ENCODE results near the gene BTBD16. TPM values are rescaled to one million over a fixed set of nuclear protein-coding genes. Genes with fewer than 3 reads are reported as not detected.

Gene BTBD16
- total and polyA plus RNA-seq, 10 of the 15 experiments (the other 5 are each of a cell fraction or from before 2014, with no cell fraction given), result 0.11 TPM; not detected in 9

DNA sequence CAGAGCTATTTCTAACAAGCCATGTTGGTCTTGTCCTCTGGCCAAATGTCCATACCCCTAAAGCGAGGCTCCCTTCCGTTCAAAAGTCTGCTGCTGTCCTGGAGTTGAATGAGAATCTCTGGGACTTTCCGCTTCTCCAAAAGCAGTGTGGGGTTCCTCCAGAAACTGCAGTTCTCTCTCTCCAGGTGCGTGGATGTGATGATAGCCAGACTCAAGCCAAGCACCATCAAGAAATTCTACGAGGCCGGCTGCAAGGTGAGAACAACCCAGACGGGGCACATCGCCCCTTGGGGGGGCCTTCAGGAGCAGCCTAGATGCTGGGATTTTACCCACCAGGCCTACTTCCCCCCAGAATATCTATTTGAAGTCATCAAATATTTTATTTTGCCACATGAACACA is 26.5 kb downstream of the BTBD16 start:
- intact Hi-C loops (cut with micrococcal nuclease; ENCODE audit: unreplicated experiment) (loop anchor here (5.0 kb wide), 1 partner anchor 405 kb away; no protein-coding TSS in a partner anchor), in situ Hi-C loops (cut with MboI) (loop anchor here (5.0 kb wide), 2 partner anchors 135 to 270 kb away; no protein-coding TSS in a partner anchor)
- TF ChIP-seq MEF2B (IDR thresholded peaks at IDR 0.05; ENCODE audit: partially characterized antibody, poor library complexity, severe bottlenecking), result no peak
- no peak for TF ChIP-seq STAT1 (conservative IDR thresholded peaks at IDR 0.05)
- Histone ChIP-seq H3K9ac (ENCODE audit: control insufficient read depth, insufficient read depth, low read length) (no peak overlapping the region), H3K4me1 (ENCODE audit: control insufficient read depth, insufficient read depth, low read length) (peaks cover 5% of the 10 kb centered on the region), H3K36me3 (ENCODE audit: control insufficient read depth in 2 of 2, insufficient read depth in 2 of 2, low read length in 1 of 2) (no peaks in the 10 kb centered on the region), H4K20me1 (ENCODE audit: control insufficient read depth, insufficient read depth) (no peaks in the 10 kb centered on the region), H2AFZ (ENCODE audit: control insufficient read depth, low read depth, low read length) (no peak overlapping the region), H3K4me3 (no peak overlapping the region), H3K27ac (ENCODE audit: control insufficient read depth, insufficient read depth) (no peak overlapping the region), H3K79me2 (ENCODE audit: control insufficient read depth, insufficient read depth, low read length) (no peaks in the 10 kb centered on the region), H3K9me3 (replicated peaks; ENCODE audit: control insufficient read depth, insufficient read depth, low read length) (no peaks in the 10 kb centered on the region; the same call in 2 of the 3 replicates), H3K4me2 (ENCODE audit: control insufficient read depth, insufficient read depth) (no peak overlapping the region), H3K27me3 (replicated peaks in 1 of 2; ENCODE audit: control insufficient read depth in 2 of 2, insufficient read depth in 2 of 2, low read length in 1 of 2) (no peaks in the 10 kb centered on the region; a peak in 1 of 4 replicates)
- ChIA-PET SMC1A (ENCODE audit: uncharacterized antibody, unreplicated experiment) (interaction anchor here (1.6 to 2.3 kb wide), 3 partner anchors 33 to 137 kb away, joined by 4 to 57 read pairs (median 8); no protein-coding TSS in a partner anchor), POLR2A (no interaction called here), RAD21 (ENCODE audit: unreplicated experiment) (interaction anchor here (1.1 to 3.6 kb wide), 2 partner anchors 137 to 142 kb away, joined by 4 to 46 read pairs; no protein-coding TSS in a partner anchor), CTCF (interaction anchor here (0.7 to 4.3 kb wide), 3 partner anchors 136 to 268 kb away, joined by 3 to 117 read pairs (median 18); no protein-coding TSS in a partner anchor)
- FAIRE-seq, result no peak
- WGBS (ENCODE audit: insufficient coverage, insufficient replicate concordance, low lambda C conversion rate, missing lambda C conversion rate), result 22% methylated on average over 8 of the region's 8 CpGs
- no TSS peak for BruUV-seq (replicated peaks)
- no peak for DNase-seq (ENCODE audit: low read depth, low spot score)
- no peak for ATAC-seq

DNA sequence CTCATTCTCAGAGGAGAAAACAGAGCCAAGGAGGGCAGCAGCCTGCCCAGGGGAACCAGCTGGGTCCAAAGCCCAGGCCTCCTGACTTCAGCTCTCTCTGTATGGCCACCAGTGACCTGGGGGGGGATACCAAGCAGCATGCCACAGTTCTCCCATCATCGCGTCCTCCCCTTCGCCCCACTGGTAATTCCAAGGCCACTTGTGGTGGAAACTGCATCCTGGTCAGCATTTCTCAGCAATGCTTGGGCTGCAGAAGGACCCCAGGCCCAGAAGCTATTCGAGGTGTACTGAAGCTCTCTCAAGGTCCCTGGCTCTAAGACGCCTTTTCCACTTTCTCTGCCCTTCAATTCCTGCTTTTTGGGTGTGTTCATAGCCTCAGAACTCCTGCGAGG is 27.1 kb downstream of the BTBD16 start:
- WGBS (ENCODE audit: insufficient coverage, insufficient replicate concordance, low lambda C conversion rate, missing lambda C conversion rate), result 61% methylated on average over 6 of the region's 6 CpGs
- no peak for TF ChIP-seq TCF12 (IDR thresholded peaks at IDR 0.05; ENCODE audit: low read depth, low read length)
- H3K4me2 ChIP-seq (ENCODE audit: control insufficient read depth, insufficient read depth), result no peak overlapping the region
- no peaks in the 10 kb centered on the region for H4K20me1 ChIP-seq (ENCODE audit: control insufficient read depth, insufficient read depth)
- no peaks in the 10 kb centered on the region; the same call in 2 of the 3 replicates for H3K9me3 ChIP-seq (replicated peaks; ENCODE audit: control insufficient read depth, insufficient read depth, low read length)
- peaks cover 5% of the 10 kb centered on the region for H3K4me1 ChIP-seq (ENCODE audit: control insufficient read depth, insufficient read depth, low read length)
- CTCF ChIA-PET, result interaction anchor here (0.9 to 4.3 kb wide), 17 partner anchors 9 to 267 kb away, joined by 3 to 117 read pairs (median 7); no protein-coding TSS in a partner anchor
- BruUV-seq (replicated peaks), result no TSS peak
- in situ Hi-C loops (cut with MboI), result loop anchor here (5.0 kb wide), 2 partner anchors 134 to 269 kb away; no protein-coding TSS in a partner anchor
- POLR2A ChIA-PET, result no interaction called here
- H2AFZ ChIP-seq (ENCODE audit: control insufficient read depth, low read depth, low read length), result no peak overlapping the region
- ATAC-seq (no peak), FAIRE-seq (no peak), DNase-seq (ENCODE audit: low read depth, low spot score) (no peak)
- H3K27me3 ChIP-seq (replicated peaks in 1 of 2; ENCODE audit: control insufficient read depth in 2 of 2, insufficient read depth in 2 of 2, low read length in 1 of 2), result no peaks in the 10 kb centered on the region; a peak in 1 of 4 replicates
- no peak overlapping the region for H3K27ac ChIP-seq (ENCODE audit: control insufficient read depth, insufficient read depth)
- intact Hi-C loops (cut with micrococcal nuclease; ENCODE audit: unreplicated experiment), result loop anchor here (1.0 to 5.0 kb wide), 3 partner anchors 137 to 404 kb away; no protein-coding TSS in a partner anchor
- RAD21 ChIA-PET (ENCODE audit: unreplicated experiment), result interaction anchor here (1.0 to 3.6 kb wide), 7 partner anchors 19 to 268 kb away, joined by 3 to 46 read pairs (median 5); no protein-coding TSS in a partner anchor
- H3K9ac ChIP-seq (ENCODE audit: control insufficient read depth, insufficient read depth, low read length), result no peak overlapping the region
- no peaks in the 10 kb centered on the region for H3K79me2 ChIP-seq (ENCODE audit: control insufficient read depth, insufficient read depth, low read length)
- no peak overlapping the region for H3K4me3 ChIP-seq
- no peaks in the 10 kb centered on the region for H3K36me3 ChIP-seq (ENCODE audit: control insufficient read depth in 2 of 2, insufficient read depth in 2 of 2, low read length in 1 of 2)
- SMC1A ChIA-PET (ENCODE audit: uncharacterized antibody, unreplicated experiment), result interaction anchor here (1.0 to 2.3 kb wide), 6 partner anchors 14 to 267 kb away, joined by 3 to 57 read pairs (median 6); no protein-coding TSS in a partner anchor
